Measurements from ENCODE around the gene BPIFB3. TPM values are rescaled to one million over a fixed set of nuclear protein-coding genes. Genes with fewer than 3 reads are reported as not detected.

BPIFB3 gene
- total RNA-seq, 1 donor from 2014 or later: not detected

DNA sequence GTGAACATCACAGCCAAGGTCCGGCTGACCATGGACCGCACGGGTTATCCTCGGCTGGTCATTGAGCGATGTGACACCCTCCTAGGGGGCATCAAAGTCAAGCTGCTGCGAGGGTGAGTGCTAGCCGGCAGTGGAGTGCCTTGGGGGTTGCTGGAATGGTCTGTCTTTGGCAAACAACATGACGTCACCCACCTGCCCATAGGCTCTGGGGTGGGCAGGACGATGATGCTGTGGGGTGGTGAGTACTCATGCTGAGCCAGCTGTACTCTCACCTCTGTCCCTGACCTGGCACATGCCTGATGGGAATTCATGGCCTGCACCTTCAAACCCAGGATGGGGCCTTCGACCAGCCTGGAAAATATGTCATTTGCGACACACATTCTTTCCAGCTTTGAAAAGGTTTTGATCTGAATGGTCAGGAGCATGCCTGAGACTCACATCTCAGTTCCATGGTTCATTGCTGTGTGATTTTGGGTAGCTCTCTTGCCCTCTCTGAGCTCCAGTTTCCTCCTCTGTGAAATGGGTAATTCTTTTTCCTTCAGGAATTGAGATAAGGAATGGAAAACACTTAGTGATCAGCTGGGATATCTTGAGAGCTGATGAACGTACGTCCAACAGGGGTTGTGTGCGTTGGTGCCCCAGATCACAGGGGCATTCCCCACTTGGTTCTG, 32.5 kb downstream of the BPIFB3 start:
- Histone ChIP-seq H2AFZ (replicated peaks) (no peak overlapping the region), H3K9ac (no peak overlapping the region), H3K27me3 (no peaks in the 10 kb centered on the region), H3K9me3 (ENCODE audit: low read depth) (no peaks in the 10 kb centered on the region), H3K36me3 (no peaks in the 10 kb centered on the region), H3K4me1 (no peaks in the 10 kb centered on the region), H3K27ac (no peak overlapping the region), H3K4me3 (no peak overlapping the region), H3K79me2 (ENCODE audit: low read depth) (no peaks in the 10 kb centered on the region), H3K4me2 (no peak overlapping the region), H4K20me1 (ENCODE audit: low read depth) (no peaks in the 10 kb centered on the region), H3F3A (ENCODE audit: low read depth) (no peaks in the 10 kb centered on the region)
- no peak overlapping the region for H3K4me3 Mint-ChIP-seq
- no peak for TF ChIP-seq CTCF (IDR thresholded peaks at IDR 0.05)
- TF ChIP-seq EZH2phosphoT487 (IDR thresholded peaks at IDR 0.05): no peak
- TF ChIP-seq EZH2 (IDR thresholded peaks at IDR 0.05): no peak
- H3K9me3 Mint-ChIP-seq: no peaks in the 10 kb centered on the region
- H3K27ac Mint-ChIP-seq: no peak overlapping the region
- peaks cover 2% of the 10 kb centered on the region for H3K4me1 Mint-ChIP-seq
- no peak for DNase-seq (ENCODE audit: low spot score)
- peaks cover 5% of the 10 kb centered on the region for H3K27me3 Mint-ChIP-seq (ENCODE audit: insufficient read depth, low read depth)
- H3K36me3 Mint-ChIP-seq: no peaks in the 10 kb centered on the region

GRCh38 chr20:33091147-33091546, 37.4 kb downstream of the BPIFB3 start:
- Mint-ChIP-seq H3K27ac (no peak overlapping the region), H3K4me1 (no peaks in the 10 kb centered on the region), H3K9me3 (no peaks in the 10 kb centered on the region), H3K36me3 (no peaks in the 10 kb centered on the region), H3K4me3 (no peak overlapping the region), H3K27me3 (ENCODE audit: insufficient read depth, low read depth) (peaks cover 8% of the 10 kb centered on the region)
- H3F3A ChIP-seq (ENCODE audit: low read depth): no peaks in the 10 kb centered on the region
- no peak overlapping the region for H3K27ac ChIP-seq
- no peaks in the 10 kb centered on the region for H3K79me2 ChIP-seq (ENCODE audit: low read depth)
- H4K20me1 ChIP-seq (ENCODE audit: low read depth): no peaks in the 10 kb centered on the region
- no peak overlapping the region for H3K9ac ChIP-seq
- no peak for TF ChIP-seq EZH2 (IDR thresholded peaks at IDR 0.05)
- TF ChIP-seq EZH2phosphoT487 (IDR thresholded peaks at IDR 0.05): no peak
- no peak for TF ChIP-seq CTCF (IDR thresholded peaks at IDR 0.05)
- H3K9me3 ChIP-seq (ENCODE audit: low read depth): no peaks in the 10 kb centered on the region
- no peaks in the 10 kb centered on the region for H3K36me3 ChIP-seq
- H3K4me2 ChIP-seq: no peak overlapping the region
- H3K27me3 ChIP-seq: no peaks in the 10 kb centered on the region
- H2AFZ ChIP-seq (replicated peaks): no peak overlapping the region
- DNase-seq (ENCODE audit: low spot score): no peak
- H3K4me1 ChIP-seq: no peaks in the 10 kb centered on the region
- no peak overlapping the region for H3K4me3 ChIP-seq

- Mint-ChIP-seq H3K27ac (no peak overlapping the region), H3K36me3 (no peaks in the 10 kb centered on the region), H3K27me3 (ENCODE audit: insufficient read depth, low read depth) (peaks cover 8% of the 10 kb centered on the region), H3K9me3 (no peaks in the 10 kb centered on the region), H3K4me3 (no peak overlapping the region), H3K4me1 (no peaks in the 10 kb centered on the region)
- no peaks in the 10 kb centered on the region for H3K4me1 ChIP-seq
- no peaks in the 10 kb centered on the region for H3K27me3 ChIP-seq
- no peak overlapping the region for H2AFZ ChIP-seq (replicated peaks)
- no peaks in the 10 kb centered on the region for H3F3A ChIP-seq (ENCODE audit: low read depth)
- no peak for TF ChIP-seq EZH2 (IDR thresholded peaks at IDR 0.05)
- no peak for TF ChIP-seq EZH2phosphoT487 (IDR thresholded peaks at IDR 0.05)
- TF ChIP-seq CTCF (IDR thresholded peaks at IDR 0.05): no peak
- H3K4me3 ChIP-seq: no peak overlapping the region
- no peak overlapping the region for H3K4me2 ChIP-seq
- H3K79me2 ChIP-seq (ENCODE audit: low read depth): no peaks in the 10 kb centered on the region
- no peaks in the 10 kb centered on the region for H4K20me1 ChIP-seq (ENCODE audit: low read depth)
- no peaks in the 10 kb centered on the region for H3K36me3 ChIP-seq
- no peak overlapping the region for H3K27ac ChIP-seq
- H3K9ac ChIP-seq: no peak overlapping the region
- H3K9me3 ChIP-seq (ENCODE audit: low read depth): no peaks in the 10 kb centered on the region
- DNase-seq (ENCODE audit: low spot score): no peak
These were observed 38.0 kb downstream of the BPIFB3 start for GRCh38 chr20:33091693-33092092.

All from neural progenitor cell (in vitro differentiated cells).